M059J (cell line): ENCODE measurements around the gene CFLAR. TPM values are rescaled to one million over a fixed set of nuclear protein-coding genes. Genes with fewer than 3 reads are reported as not detected.
A peak's percentile ranks its signal among the peaks of the same experiment; 100 is the strongest.
"Not testable (repeated sequence)": the region's sequence is repeated elsewhere in the genome, so short reads cannot be mapped to it uniquely, and the experiment has no call there.

Experiments used
- DNase-seq: peaks from one replicate; pipeline ENCODE4 v3.0.0-alpha.2; 2012; ENCODE audit warnings: low read depth
- total RNA-seq: library from RNA; depleted of rRNA; stranded (reverse); fragments of >200 nt; shearing (Covaris generic); gene quantifications from 2 replicates; pipeline ENCODE4 v1.2.3, GENCODE V29; 2014; rRNA removed

CFLAR gene
- total RNA-seq = 22.2 and 27.0 TPM in 2 replicates

- peak; percentile 83 for DNase-seq
Observed at GRCh38 chr2:201116115-201116958, at the start of gene CFLAR. CFLAR (plus strand) TSS chr2:201116164; CDS start chr2:201129866, 13,702 bp downstream.

- peak; percentile 49 for DNase-seq
Observed at GRCh38 chr2:201070948-201071478, 45.0 kb upstream of the CFLAR start.

DNA sequence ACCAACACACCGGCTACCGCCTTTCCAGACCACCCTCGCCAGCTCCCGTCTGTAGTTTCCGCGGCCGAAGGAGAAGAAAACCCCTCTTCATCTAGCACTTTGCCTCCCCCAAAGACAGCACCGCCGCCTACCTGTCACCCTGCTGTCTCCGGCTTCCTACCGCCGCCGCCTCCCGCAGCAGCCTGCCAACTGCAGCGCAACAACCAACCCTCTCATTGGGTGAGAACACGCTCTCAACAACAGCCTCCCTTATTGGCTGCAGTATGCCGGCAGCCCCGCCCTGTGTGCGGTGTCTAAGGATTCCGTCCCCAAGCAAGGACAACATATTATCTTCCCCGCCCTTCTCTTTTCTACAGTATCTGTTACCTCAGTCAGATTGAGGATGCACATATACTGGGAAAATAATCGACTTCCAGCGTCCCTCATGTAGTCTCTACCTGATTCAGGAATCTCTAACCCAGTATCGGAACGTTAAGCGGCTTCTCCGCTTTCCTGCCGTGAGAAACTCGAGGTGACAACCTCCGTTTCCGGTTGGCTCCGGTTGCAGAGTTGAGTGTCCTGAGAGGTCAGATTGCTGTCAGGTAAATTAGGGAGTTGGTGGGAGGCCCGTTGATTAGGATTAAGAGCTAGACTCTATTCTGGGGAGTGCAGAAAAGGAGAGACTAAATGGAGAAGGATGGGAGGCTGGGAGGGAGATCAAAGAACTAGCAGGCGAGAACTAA lies 44.3 kb upstream of the CFLAR start, which contains the start of the genes HYCC2 and NDUFB3:
TSS of gene HYCC2 (minus strand) at position 193 of the 722 bp plus-strand sequence. CDS start 47,662 bp downstream, outside the sequence.
TSS of gene NDUFB3 (plus strand) at position 523 of the 722 bp plus-strand sequence. CDS start 6,882 bp downstream, outside the sequence.
- DNase-seq = peak; percentile 86

- DNase-seq = no peak
Observed at GRCh38 chr2:201072201-201072530, 43.8 kb upstream of the CFLAR start.

GRCh38 chr2:201073071-201073470 lies 42.9 kb upstream of the CFLAR start:
- DNase-seq = no peak

DNA sequence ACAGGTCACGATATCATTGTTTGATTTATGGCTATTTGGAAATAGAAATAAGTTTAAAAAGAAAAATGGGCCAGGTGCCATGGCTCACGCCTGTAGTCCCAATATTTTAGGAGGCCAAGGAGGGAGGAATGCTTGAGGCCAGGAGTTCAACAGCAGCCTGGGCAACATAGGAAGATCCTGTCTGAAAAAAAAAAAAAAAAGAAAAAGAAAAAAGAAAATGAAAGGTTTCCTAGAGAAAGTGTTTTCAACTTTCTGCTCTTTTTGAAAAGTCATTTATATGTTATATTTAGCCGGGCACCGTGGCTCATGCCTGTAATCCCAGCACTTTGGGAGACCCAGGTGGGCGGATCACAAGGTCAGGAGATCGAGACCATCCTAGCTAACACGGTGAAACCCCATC lies 41.0 kb upstream of the CFLAR start:
- no peak for DNase-seq

DNA sequence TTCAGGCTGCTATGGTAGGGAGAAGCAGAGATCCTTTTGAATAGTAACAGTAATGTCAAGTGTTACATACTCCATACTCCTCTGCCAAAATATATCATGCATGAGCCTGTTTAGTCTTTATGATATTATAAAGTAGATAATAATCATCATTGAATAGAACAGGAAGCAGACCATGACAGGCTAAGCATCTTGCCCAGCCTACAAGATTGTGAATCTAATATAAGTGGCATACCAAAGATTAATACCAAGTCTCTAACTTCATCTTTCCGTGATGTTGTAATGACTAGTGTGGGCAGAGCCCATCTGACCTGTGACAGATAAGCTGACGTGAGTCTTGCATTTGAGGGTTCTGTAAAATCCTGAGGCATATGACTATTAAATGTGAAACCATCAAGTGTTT lies 31.1 kb upstream of the CFLAR start:
- no peak for DNase-seq

DNA sequence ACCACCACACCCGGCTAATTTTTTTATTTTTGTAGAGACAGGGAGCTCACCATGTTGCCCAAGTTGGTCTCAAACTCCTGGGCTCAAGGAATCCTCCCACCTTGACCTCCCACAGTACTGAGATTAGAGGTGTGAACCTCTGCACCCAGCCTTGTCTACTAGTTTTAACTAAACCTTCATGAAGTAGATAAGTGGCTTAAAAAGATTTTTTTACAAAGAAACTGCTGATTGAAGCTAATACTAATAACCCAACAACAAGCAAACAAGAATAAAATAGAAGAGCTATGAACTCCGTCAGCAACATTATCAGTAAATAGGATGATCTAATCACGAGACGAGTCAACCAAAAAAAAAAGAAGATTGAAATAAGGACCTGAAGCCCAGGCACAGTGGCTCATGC lies 25.4 kb upstream of the CFLAR start:
- DNase-seq = no peak

DNA sequence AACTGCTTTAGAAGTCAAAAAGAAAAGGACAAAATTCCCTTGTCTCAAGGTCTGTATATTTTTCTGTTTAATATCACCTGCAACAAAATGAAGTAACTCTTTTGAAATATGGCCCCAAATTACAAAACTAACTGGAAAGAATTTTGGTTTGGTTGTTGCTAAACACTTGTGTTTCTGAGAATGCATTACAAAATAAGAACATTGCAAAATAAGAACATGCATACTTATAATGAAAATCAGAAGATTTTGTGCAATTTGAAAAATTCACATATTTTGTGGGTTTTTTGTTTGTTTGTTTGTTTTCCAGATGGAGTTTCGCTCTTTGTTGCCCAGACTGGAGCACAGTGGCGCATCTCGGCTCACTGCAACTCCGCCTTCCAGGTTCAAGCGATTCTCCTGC lies 22.4 kb upstream of the CFLAR start:
- DNase-seq = no peak

- DNase-seq = no peak
Observed at GRCh38 chr2:201100497-201100896, 15.5 kb upstream of the CFLAR start.

- no peak for DNase-seq
Observed at GRCh38 chr2:201105759-201106158, 10.2 kb upstream of the CFLAR start.

DNA sequence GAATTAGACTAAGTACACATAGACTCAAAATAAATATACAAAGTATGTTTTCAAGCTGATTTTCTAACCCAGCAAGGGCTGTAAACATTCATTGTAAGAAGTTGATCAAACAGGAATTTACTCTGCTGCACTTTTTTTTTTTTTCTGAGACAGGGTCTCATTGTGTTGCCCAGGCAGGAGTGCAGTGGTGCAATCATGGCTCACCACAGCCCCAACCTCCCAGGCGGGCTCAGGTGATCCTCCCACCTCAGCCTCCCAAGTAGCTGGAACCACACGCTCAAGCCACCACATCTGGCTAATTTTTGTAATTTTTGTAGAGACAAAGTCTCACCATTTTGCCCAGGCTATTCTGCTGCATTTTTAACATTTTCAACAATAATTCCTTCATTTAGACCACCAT lies 8.3 kb upstream of the CFLAR start:
- no peak for DNase-seq

- no peak for DNase-seq
Observed at GRCh38 chr2:201108341-201108740, 7.6 kb upstream of the CFLAR start.

DNA sequence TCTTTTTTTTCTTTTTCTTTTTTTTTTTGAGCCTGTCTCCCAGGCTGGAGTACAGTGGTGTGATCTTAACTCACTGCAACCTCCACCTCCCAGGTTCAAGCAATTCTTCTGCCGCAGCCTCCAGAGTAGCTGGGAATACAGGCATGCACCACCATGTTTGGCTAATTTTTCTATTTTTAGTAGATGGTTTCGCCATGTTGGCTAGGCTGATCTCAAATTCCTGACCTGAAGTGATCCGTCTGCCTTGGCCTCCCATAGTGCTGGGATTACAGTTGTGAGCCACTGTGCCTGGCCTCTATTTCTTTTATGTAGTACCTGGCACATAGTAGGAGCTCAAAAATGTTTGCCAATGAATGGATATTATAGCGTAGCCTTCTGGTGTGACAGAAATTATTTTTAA lies 6.8 kb upstream of the CFLAR start:
- DNase-seq = no peak

DNA sequence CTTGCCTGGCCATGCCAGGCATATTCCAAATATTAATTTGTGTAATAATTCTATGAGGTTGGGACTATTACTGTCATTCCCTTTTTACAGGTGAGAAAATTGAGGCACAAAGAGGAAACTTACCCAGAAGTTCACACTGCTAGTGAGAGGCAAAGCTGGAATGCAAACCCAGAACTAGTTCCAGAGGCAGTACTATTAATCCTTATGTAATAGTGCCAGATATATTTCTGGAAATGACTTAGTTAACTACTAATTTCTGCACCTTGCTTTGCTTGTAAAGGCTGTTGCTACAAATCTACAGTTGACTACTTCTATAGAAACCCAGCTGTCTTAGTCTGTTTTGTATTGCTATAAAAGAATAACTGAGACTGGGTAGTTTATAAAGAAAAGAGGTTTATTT lies 5.3 kb upstream of the CFLAR start:
- no peak for DNase-seq

DNA sequence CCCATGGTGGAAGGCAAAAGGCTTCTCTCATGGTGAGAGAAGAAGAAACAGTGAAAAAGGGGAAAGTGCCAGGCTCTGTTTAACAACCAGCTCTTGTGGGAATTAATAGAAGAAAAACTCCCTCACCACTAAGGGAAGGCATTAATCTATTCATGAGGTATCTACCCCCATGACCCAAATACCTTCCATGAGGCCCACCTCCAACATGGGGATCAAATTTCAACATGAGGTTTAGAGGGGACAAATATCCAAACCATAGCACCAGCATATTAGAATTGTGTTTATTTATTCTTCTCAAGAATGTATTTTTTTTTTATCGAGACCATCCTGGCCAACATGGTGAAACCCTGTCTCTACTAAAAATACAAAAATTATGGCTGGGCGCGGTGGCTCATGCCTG lies 4.9 kb upstream of the CFLAR start:
- no peak for DNase-seq

DNA sequence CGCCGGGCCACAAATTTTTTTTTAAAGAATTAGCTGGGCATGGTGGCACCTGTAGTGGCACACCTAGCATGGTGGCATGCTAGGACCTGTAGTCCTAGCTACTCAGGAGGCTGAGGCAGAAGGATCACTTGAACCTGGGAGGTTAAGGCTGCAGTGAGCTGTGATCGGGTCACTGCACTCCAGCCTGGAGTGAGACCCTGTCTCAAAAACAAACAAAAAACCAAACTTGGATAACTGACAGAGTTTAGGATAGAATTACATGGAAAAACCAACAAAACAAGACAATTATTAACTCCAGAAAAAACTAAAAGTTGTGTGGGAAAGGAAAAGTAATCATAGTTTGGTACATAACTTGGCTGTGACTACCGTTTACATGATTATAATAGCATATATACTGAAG lies 1.6 kb upstream of the CFLAR start:
- no peak for DNase-seq

DNA sequence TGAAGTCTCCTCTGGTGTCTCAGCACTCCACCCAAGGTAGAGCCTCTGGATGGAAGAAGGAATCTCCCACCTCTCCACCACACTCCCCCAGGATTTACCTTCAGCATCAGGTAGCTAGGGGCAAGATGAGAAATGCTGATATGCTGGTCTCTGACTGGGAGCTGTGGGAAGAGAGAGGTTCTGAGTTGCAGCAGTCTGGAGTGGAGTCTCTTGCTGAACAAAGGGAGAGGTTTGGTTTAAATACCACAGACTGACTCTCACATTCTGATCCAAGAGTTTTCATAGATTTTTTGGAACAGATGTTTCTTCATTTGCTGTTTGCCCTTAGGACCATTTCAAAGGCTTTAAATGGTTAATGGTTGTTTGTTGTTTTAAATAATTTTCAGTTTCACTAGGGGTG lies 1.1 kb upstream of the CFLAR start:
- DNase-seq = no peak

DNA sequence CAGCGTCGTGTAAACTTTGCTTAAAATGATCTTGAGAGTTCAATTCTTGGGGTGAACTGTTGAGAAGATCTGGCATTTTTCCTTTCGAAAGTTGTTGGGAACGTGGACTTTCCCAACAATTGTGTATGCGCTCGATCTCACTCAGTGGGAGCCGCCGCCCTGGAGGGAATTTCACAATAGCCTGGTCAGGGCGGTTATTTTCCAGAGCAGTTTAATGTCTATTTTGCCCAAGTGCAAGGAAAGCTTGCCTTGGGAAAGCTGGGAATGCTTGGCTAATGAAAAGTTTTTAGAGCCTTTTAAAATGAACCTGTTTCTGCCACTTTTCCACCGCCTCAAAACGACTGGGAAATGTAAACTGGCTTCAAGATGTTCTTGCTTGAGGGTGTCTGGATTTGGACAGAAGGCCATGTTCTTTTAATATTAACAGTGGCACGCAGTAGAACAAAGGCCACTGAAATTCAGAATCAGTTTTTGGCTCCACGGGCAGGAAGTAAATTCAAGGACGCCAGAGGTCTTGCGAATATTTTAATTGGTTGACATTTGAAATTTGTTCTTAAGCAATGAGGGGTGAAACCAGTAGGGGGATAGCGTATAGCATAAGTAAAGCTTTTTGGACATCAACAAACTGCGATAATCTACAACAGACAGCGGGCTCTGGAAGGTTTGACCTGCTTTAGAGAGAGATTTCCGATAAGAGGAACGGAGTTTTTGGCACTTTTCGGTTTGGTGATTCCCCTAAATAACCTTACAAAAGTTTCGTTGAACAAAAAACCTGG lies 1.2 kb downstream of the CFLAR start:
- DNase-seq = peak; percentile 80

DNA sequence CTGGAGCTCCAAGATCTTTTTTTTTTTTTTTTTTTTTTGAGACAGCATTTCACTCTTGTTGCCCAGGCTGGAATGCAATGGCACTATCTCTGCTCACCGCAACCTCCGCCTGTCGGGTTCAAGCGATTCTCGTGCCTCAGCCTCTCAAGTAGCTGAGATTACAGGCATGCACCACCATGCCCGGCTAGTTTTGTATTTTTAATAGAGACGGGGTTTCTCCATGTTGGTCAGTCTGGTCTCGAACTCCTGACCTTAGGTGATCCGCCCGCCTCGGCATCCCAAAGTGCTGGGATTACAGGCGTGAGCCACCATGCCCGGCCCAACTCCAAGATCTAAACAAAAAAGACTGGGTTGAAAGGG lies 1.8 kb downstream of the CFLAR start:
- DNase-seq = not testable (repeated sequence)

DNA sequence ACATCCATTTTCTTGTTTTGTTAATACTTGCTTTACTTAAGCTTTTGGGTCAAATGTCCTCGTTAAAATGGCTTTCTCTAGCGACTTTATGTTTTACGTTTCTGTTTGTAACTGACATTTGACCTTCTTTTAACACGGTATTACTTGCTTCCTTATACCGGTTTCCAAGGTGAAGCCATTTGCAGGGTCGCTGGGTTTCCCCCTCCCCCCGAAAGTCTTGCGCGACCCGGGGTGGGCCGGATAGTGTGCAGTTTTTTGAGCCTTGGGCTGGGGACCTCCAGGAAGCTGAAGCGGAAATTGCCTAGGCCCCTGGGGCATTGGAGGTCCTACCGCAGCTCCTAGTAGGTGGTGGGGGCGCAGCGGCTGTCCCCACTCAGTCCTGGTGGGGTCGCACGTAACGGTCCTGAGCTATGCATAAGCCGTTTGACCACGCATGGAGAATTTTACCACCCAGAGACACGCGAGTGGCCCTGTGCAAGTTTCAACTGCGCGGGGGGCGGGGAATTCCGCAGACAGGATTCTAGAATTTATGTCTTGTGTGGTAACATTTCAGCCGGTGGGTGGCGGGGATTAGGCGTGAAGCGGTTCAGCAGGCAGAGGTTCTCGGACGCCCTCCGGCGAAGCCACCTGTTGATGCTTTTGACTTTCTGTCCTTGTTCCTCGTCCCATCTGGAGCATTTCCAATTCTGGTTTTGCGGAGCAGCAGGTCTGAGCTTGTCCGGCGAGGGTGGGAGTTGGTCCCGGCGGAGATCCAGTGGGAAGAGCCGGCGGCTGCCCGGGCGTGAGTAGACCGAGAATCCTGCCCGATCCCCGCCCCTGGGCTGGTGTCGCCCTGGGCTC lies 2.4 kb downstream of the CFLAR start:
- DNase-seq = peak; percentile 89
